GM18861 (cell line): Measurements from ENCODE around the gene FIBCD1.

Source experiments
- ATAC-seq: cut with Tn5 transposase; IDR thresholded peaks from one replicate; pipeline ENCODE4 v1.9.1; 2021; ENCODE audit not compliant: unreplicated experiment

The FIBCD1 gene

DNA sequence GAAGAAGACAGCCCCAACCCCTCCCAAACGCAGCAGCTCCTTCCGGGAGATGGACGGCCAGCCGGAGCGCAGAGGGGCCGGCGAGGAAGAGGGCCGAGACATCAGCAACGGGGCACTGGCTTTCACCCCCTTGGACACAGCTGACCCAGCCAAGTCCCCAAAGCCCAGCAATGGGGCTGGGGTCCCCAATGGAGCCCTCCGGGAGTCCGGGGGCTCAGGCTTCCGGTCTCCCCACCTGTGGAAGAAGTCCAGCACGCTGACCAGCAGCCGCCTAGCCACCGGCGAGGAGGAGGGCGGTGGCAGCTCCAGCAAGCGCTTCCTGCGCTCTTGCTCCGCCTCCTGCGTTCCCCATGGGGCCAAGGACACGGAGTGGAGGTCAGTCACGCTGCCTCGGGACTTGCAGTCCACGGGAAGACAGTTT, 54.9 kb downstream of the FIBCD1 start:
- no peak for ATAC-seq

GRCh38 chr9:130883479-130883878, 55.6 kb downstream of the FIBCD1 start:
- no peak for ATAC-seq

DNA sequence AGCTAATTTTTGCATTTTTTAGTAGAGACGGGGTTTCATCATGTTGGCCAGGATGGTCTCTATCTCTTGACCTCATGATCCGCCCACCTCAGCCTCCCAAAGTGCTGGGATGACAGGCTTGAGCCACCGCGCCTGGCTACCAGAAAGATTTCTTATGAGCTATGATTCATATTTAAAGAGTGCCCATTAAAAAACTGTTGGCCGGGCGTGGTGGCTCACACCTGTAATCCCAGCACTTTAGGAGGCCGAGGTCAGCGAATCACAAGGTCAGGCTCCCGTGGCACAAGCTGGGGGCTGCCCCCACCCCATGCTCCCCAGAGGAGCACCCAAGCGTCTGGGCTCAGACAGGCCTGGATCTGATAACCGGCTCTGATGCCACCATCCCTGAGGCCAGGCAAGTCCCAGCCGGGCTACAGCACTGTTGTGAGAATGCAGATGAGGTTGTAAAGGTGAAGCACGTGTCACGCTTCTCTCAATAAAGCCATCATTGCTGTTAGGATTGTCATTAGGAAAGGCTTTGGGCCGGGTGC, 56.3 kb downstream of the FIBCD1 start:
- no peak for ATAC-seq

- ATAC-seq: no peak
These were observed 57.5 kb downstream of the FIBCD1 start for GRCh38 chr9:130881516-130881915.

DNA sequence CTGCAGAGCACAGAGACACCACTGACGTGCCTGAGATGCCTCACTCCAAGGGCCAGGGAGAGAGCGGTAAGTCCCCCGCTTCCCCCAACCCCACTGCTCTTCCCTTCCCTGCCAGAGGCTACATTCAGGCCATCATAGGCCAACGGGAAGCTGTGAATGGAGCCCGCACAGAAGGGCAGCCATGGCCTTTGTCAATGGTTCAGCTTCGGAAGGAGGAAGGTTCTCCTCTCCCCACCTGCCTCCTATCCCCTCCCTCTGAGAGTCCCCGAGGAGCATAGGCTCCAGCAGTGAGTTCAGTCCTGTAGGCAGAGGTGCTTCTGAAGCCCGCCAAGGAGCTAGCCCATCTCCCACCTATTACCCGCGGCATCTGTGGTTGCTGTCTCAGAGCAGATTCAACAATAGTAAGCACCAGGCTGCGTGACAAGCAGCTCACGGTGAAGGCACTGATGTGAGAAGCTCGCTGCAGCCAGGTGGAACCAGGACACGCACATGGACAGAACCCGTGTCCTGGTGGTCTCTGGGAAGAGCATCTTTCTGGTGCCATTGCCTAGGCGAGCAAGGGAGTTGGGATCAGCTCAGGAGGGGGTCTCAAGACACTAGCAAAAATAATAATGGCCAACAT, 58.3 kb downstream of the FIBCD1 start:
- no peak for ATAC-seq

GRCh38 chr9:130879863-130880411, 59.1 kb downstream of the FIBCD1 start:
- ATAC-seq: no peak

DNA sequence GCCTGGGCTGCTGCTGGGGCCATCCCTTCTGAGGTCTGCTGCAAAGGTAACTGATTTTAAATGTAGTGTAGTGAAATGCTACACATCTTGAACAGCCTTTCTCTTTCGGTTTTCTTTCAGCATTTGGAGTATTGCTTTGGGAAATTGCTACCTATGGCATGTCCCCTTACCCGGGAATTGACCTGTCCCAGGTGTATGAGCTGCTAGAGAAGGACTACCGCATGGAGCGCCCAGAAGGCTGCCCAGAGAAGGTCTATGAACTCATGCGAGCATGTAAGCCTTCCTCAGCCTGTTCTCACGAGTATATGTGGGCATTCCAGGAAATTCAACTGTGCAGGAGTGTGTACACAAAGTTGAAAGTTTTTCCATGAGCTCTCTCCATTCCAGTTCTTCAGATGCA, 60.8 kb downstream of the FIBCD1 start:
- ATAC-seq: no peak

DNA sequence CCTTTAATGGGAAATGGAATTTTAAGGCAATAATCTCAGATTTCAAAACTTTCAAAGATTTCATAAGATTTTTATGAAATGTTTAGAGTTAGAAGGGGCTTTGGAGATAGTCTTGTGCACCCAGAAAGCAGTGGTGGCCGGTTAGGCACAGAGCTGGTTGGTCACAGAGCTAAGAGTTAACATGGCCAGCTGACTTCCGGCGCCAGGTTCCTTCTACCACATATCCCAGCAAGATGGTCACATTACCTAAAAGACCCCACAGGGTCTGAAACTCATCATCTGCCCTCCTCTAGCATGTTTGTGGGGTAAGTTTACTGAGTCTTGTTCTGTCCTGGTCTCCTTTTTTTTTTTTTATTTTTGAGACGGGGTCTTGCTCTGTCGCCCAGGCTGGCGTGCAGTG, 61.7 kb downstream of the FIBCD1 start:
- ATAC-seq: no peak

- no peak for ATAC-seq
These were observed 64.3 kb downstream of the FIBCD1 start for GRCh38 chr9:130874783-130875182.

DNA sequence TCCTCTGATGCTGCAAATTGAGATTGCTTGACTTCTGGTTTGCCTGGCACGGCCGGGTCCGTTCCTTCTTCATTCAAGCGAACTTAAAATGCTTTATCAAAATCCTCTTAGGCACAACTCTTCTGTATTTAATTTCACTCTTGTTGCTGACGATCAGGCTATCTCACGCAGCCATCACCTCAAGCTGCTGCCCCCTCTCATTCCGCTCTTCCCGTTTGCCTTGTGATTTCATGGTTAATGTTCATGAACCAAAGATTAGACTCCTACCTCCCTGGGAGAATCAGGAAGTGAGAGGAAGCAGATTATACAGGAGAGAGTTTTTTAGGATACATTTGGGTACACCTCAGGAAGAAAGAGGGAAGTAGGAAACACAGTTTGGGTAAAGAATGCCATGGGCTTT, 65.1 kb downstream of the FIBCD1 start:
- no peak for ATAC-seq

- no peak for ATAC-seq
These were observed 66.0 kb downstream of the FIBCD1 start for GRCh38 chr9:130872912-130873503.

- ATAC-seq: no peak
These were observed 66.5 kb downstream of the FIBCD1 start for GRCh38 chr9:130872508-130872907.

GRCh38 chr9:130872093-130872492, 67.0 kb downstream of the FIBCD1 start:
- ATAC-seq: no peak

DNA sequence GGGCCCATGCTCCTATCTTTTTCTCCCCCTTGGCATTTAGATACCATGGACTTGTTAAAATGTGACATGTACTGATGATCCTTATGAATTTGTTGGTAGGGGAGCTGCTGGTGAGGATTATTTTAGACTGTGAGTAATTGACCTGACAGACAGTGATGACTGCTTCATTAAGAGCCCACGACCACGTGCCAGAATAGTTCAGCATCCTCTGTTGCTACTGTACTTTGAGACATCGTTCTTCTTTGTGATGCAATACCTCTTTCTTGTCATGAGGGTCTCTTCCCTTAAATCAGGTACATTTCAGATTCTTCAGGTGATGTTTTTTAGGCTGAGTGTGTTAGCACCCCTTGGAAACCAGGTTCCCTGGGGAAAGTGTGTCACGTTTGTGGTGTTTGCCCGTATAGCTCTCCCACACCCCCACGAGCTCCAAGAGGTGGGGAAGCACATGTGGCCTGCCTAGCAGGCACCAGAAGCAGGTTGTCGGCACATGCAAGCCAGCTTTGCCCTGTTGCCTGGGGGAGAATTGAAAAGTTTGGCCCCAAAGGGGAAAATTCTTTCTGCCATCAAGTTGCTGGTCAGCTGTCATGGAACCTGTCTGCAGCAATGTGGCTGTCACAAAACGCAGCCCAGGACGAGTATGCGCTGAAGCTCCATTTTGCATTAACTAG, 67.5 kb downstream of the FIBCD1 start:
- ATAC-seq: no peak

- no peak for ATAC-seq
These were observed 68.3 kb downstream of the FIBCD1 start for GRCh38 chr9:130870491-130871381.

DNA sequence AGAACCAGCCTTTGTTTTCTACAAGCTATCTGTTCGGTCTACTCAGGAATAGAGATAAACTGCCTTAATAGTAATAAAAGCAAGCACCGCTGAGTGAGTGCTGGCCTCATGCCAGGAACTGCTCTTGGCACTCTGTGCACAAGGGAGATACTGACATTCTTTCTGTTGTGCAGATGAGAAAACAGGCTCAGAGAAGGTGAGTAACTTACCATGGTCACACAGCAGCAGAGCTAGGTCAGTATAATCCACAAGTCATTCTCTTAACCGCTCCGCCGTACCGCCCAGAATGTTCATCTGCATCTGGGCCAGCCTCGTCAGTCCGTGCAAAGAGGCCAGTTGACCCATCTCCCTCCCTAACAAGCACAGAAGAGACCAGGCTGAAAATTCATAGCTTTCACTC, 69.8 kb downstream of the FIBCD1 start:
- ATAC-seq: no peak

DNA sequence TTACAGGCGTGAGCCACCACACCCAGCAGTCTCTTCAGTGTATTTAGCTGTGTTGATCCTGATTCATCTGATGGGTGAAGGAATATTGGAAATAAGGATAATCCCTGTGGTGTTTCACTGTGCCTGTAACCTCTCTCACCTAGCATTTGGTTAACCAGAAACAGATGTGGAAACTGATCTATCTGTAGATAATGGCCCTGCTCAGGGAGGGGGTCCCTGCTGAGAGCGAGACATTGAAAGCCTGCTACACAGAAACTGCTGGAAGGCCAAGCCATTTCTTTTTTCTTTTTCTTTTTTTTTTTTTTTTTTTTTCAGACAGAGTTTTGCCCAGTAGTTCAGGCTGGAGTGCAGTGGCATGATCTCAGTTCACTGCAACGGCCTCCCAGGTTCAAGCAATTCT, 70.8 kb downstream of the FIBCD1 start:
- no peak for ATAC-seq

- ATAC-seq: no peak
These were observed 71.5 kb downstream of the FIBCD1 start for GRCh38 chr9:130867556-130867955.

GRCh38 chr9:130866474-130866965, 72.5 kb downstream of the FIBCD1 start:
- no peak for ATAC-seq

- ATAC-seq: no peak
These were observed 73.1 kb downstream of the FIBCD1 start for GRCh38 chr9:130865921-130866320.

GRCh38 chr9:130864541-130864940, 74.5 kb downstream of the FIBCD1 start:
- no peak for ATAC-seq
